ENCODE results near the gene TEKT4. TPM values are rescaled to one million over a fixed set of nuclear protein-coding genes. Genes with fewer than 3 reads are reported as not detected.
"Not testable (repeated sequence)": the region's sequence is repeated elsewhere in the genome, so short reads cannot be mapped to it uniquely, and the experiment has no call there.

Gene TEKT4
- total and polyA plus RNA-seq, 10 donors, result not detected

GRCh38 chr2:94890234-94890633 lies 19.0 kb downstream of the TEKT4 start:
- no peak overlapping the region for H3K27ac ChIP-seq
- no peaks in the 10 kb centered on the region for H3K36me3 ChIP-seq
- H3K4me3 ChIP-seq, result no peak overlapping the region
- WGBS, 5 donors, result 13 to 22% (median 19%) methylated on average over 4 of the region's 4 CpGs
- H3K27me3 ChIP-seq (replicated peaks in 1 of 7), result peaks cover 0 to 6% (median 0%) of the 10 kb centered on the region in 7 donors
- no peak for DNase-seq
- no peaks in the 10 kb centered on the region for H3K9me3 ChIP-seq
- no peak for TF ChIP-seq POLR2A (IDR thresholded peaks at IDR 0.05)
- no peak for TF ChIP-seq CTCF (IDR thresholded peaks at IDR 0.05 in 8 of 11, conservative IDR thresholded peaks at IDR 0.05 in 3 of 11)
- TF ChIP-seq POLR2AphosphoS5 (IDR thresholded peaks at IDR 0.05), result no peak
- intact Hi-C loops (cut with DNase I; ENCODE audit: low total_unique reads), result no loop called here
- no peaks in the 10 kb centered on the region for H3K4me1 ChIP-seq

- H3K4me3 ChIP-seq; DNase-seq; H3K27me3 ChIP-seq (replicated peaks in 1 of 7); intact Hi-C loops (cut with DNase I; ENCODE audit: low total_unique reads); H3K9me3 ChIP-seq; H3K27ac ChIP-seq; H3K36me3 ChIP-seq; H3K4me1 ChIP-seq: not testable (repeated sequence)
- 63 to 80% (median 76%) methylated on average over 7 of the region's 7 CpGs for WGBS, 5 donors
Observed at GRCh38 chr2:94895273-94895672, 24.0 kb downstream of the TEKT4 start.

GRCh38 chr2:94906976-94907375 lies 35.7 kb downstream of the TEKT4 start:
- Histone ChIP-seq H3K27me3 (replicated peaks in 1 of 7) (peaks cover 0 to 25% (median 0%) of the 10 kb centered on the region in 7 donors), H3K9me3 (peaks cover 0 to 14% (median 5%) of the 10 kb centered on the region in 8 donors)
- 73 to 88% (median 81%) methylated on average over 4 of the region's 4 CpGs for WGBS, 5 donors
- DNase-seq; H3K4me3 ChIP-seq; H3K36me3 ChIP-seq; H3K4me1 ChIP-seq; H3K27ac ChIP-seq; intact Hi-C loops (cut with DNase I; ENCODE audit: low total_unique reads): not testable (repeated sequence)

GRCh38 chr2:94923196-94923595 lies 52.0 kb downstream of the TEKT4 start:
- Histone ChIP-seq H3K4me3 (no peak overlapping the region), H3K36me3 (no peaks in the 10 kb centered on the region), H3K4me1 (no peaks in the 10 kb centered on the region), H3K27ac (no peak overlapping the region), H3K27me3 (replicated peaks in 1 of 7) (peaks cover 0 to 14% (median 0%) of the 10 kb centered on the region in 7 donors), H3K9me3 (peaks cover 0 to 22% (median 9%) of the 10 kb centered on the region in 8 donors)
- no peak for TF ChIP-seq CTCF (IDR thresholded peaks at IDR 0.05 in 8 of 11, conservative IDR thresholded peaks at IDR 0.05 in 3 of 11)
- TF ChIP-seq POLR2AphosphoS5 (IDR thresholded peaks at IDR 0.05), result no peak
- no peak for TF ChIP-seq POLR2A (IDR thresholded peaks at IDR 0.05)
- 76 to 86% (median 80%) methylated on average over 11 of the region's 11 CpGs for WGBS, 5 donors
- DNase-seq, result no peak
- intact Hi-C loops (cut with DNase I; ENCODE audit: low total_unique reads), result no loop called here

GRCh38 chr2:94924999-94925398 lies 53.8 kb downstream of the TEKT4 start:
- WGBS, 5 donors, result 19 to 46% (median 29%) methylated on average over 2 of the region's 2 CpGs
- DNase-seq; H3K4me1 ChIP-seq; H3K27ac ChIP-seq; H3K36me3 ChIP-seq; H3K4me3 ChIP-seq; intact Hi-C loops (cut with DNase I; ENCODE audit: low total_unique reads): not testable (repeated sequence)
- H3K9me3 ChIP-seq, result peaks cover 0 to 22% (median 9%) of the 10 kb centered on the region in 8 donors
- peaks cover 0 to 15% (median 0%) of the 10 kb centered on the region in 7 donors for H3K27me3 ChIP-seq (replicated peaks in 1 of 7)

Small RNAs within 50 kb of the gene (small RNA-seq; reads per million reads assigned to genes)
- gene RNU6-1320P, result 0 reads per million in 4 donors

Other genes with a start within 250 kb of the TEKT4 start
- 10 to 100 TPM in 3 of 7 donors, 1 to 10 TPM in 4; 4.7 to 18.8 (median 8.1) TPM for gene MAL, start 154.3 kb downstream of the TEKT4 start, total RNA-seq
- 10 to 100 TPM in 1 of 3 donors, 1 to 10 TPM in 2; 8.4 to 12.7 (median 9.0) TPM for gene MAL, start 154.3 kb downstream of the TEKT4 start, polyA plus RNA-seq